Epithelial cell of esophagus (primary cell): ENCODE data around the gene CCDC158.

Source experiments
- DNase-seq: peaks from one replicate; pipeline ENCODE4 v3.0.0; 2010; ENCODE audit warnings: low read depth
- H3K4me3 ChIP-seq: 2 replicates; pipeline ENCODE4 v1.5.1; 2011; ENCODE audit warnings: mild to moderate bottlenecking, low read length, control low read depth
- TF ChIP-seq, protein P1 (sequence below): IDR thresholded peaks from 2 replicates; pipeline ENCODE4 v1.5.1; 2011; ENCODE audit warnings: low read depth, mild to moderate bottlenecking, low read length, control low read depth, inconsistent platforms; ENCODE audit not compliant: insufficient read depth; ENCODE audit errors: missing control alignments

Gene CCDC158

GRCh38 chr4:76339364-76339763, 81.6 kb downstream of the CCDC158 start:
- DNase-seq = no peak
- TF ChIP-seq, protein P1, sequence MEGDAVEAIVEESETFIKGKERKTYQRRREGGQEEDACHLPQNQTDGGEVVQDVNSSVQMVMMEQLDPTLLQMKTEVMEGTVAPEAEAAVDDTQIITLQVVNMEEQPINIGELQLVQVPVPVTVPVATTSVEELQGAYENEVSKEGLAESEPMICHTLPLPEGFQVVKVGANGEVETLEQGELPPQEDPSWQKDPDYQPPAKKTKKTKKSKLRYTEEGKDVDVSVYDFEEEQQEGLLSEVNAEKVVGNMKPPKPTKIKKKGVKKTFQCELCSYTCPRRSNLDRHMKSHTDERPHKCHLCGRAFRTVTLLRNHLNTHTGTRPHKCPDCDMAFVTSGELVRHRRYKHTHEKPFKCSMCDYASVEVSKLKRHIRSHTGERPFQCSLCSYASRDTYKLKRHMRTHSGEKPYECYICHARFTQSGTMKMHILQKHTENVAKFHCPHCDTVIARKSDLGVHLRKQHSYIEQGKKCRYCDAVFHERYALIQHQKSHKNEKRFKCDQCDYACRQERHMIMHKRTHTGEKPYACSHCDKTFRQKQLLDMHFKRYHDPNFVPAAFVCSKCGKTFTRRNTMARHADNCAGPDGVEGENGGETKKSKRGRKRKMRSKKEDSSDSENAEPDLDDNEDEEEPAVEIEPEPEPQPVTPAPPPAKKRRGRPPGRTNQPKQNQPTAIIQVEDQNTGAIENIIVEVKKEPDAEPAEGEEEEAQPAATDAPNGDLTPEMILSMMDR = no peak
- H3K4me3 ChIP-seq = no peak overlapping the region

- no peak for DNase-seq
- H3K4me3 ChIP-seq = no peak overlapping the region
- TF ChIP-seq, protein P1 = no peak
These were observed 86.1 kb downstream of the CCDC158 start for GRCh38 chr4:76334885-76335284.

DNA sequence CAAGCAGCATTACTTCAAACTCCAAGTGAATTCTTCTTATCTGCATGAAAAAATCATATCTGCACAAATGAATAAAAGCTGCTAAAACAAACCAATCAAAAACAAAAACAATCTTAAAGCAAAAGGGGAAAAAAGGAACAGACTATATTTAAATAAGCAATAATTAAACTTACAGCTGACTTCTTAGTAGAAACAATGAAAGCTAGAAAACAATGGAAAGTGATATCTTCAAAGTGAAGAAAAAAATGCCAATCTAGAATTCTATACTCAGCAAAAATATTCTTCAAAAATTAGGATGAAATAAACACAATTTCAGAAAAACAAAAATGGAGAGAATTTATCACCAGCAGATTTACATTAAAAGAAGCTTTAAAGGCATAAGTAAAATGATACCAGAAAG, 94.4 kb downstream of the CCDC158 start:
- no peak overlapping the region for H3K4me3 ChIP-seq
- TF ChIP-seq, protein P1 = no peak
- no peak for DNase-seq

- TF ChIP-seq, protein P1 = no peak
- H3K4me3 ChIP-seq = no peak overlapping the region
- DNase-seq = no peak
These were observed 95.9 kb downstream of the CCDC158 start for GRCh38 chr4:76325072-76325471.

DNA sequence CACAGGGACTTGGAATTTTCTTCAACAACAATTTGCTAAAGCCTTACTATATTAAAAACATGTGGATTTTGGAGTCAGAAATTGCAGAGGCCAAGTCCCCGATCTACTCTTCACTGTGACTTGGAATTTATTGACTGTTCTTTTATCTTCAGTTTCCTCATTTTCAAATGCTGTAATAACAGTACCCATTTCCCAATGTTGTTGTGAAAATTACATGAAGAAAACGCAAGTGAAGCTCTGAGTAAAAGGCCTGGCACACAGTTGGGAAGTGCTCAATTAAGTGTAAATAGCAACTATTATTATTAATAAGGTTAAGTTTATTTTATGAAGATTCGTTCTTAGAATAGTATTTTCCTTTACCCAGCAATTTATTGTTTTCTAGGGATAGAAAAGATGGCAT, 98.7 kb downstream of the CCDC158 start:
- TF ChIP-seq, protein P1 = no peak
- H3K4me3 ChIP-seq = no peak overlapping the region
- DNase-seq = no peak

GRCh38 chr4:76316131-76316530, 104.8 kb downstream of the CCDC158 start:
- TF ChIP-seq, protein P1 = no peak
- no peak for DNase-seq

DNA sequence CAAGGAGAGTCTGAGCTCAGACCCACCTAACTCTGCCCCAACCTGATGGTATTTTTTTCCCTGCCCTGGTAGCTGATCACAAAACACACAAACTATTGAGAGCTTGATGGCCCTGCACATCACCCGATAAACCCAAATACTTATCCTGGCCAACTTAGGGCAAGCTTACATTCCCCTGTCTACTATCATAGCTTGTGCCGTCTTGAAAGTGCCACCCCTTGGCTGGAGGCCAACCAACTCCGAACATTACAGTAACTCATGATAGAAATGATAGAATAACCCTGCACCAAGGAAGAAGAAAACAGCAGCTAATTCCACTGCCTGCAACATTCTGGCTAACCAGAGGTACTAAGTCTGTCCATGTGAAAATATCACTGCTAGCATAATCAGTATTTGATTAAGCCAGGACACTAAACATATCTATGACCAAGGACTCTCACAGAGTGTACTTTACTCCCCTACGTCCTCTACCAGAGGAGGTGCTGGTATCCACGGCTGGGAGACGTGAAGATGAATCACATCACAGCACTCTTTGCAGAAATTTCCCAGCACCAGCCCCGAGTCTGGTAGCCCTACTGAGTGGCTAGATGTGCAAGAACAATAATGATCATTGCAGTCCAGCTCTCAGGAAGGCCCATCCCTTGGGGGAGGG, 105.5 kb downstream of the CCDC158 start:
- TF ChIP-seq, protein P1 = no peak
- no peak for DNase-seq
- no peak overlapping the region for H3K4me3 ChIP-seq

More at GRCh38 chr4:76316131-76316530, 104.8 kb downstream of the CCDC158 start:
- H3K4me3 ChIP-seq = no peak overlapping the region
